Keratinocyte (primary cell): Measurements from ENCODE around the gene PPP1R36. TPM values are rescaled to one million over a fixed set of nuclear protein-coding genes. Genes with fewer than 3 reads are reported as not detected.
A peak's percentile ranks its signal among the peaks of the same experiment; 100 is the strongest.

Experiments
- DNase-seq: peaks from one replicate; pipeline ENCODE4 v3.0.0-alpha.2; 2011; ENCODE audit warnings: low read depth, missing footprints, low spot score
- FAIRE-seq: peaks from 2 replicates; lab custom pipeline; 2011; peaks lifted over from hg19 to GRCh38; lab: Jason Lieb, UNC
- H2AFZ ChIP-seq: 2 replicates; pipeline ENCODE4 v1.6.0; 2012; ENCODE audit warnings: low read length, control low read depth, inconsistent platforms; ENCODE audit not compliant: control insufficient read depth
- H3K27ac ChIP-seq: 2 replicates; pipeline ENCODE4 v1.5.1; 2011; ENCODE audit warnings: low read length; ENCODE audit not compliant: control insufficient read depth, insufficient read depth
- H3K27me3 ChIP-seq: 3 replicates; pipeline ENCODE4 v1.6.0; 2011; ENCODE audit warnings: low read length; ENCODE audit not compliant: control insufficient read depth, insufficient read depth; ENCODE audit errors: extremely low read depth
- H3K36me3 ChIP-seq, 2 experiments: 2 replicates in 1 of 2; 3 replicates in 1 of 2; pipeline ENCODE4 v1.5.1; 2011; ENCODE audit warnings: low read length in 2 of 2, mild to moderate bottlenecking in 1 of 2; ENCODE audit not compliant: control insufficient read depth in 2 of 2, insufficient read depth in 2 of 2; ENCODE audit errors: extremely low read depth in 1 of 2
- H3K4me1 ChIP-seq: 3 replicates; pipeline ENCODE4 v1.5.1; 2011; ENCODE audit warnings: low read length; ENCODE audit not compliant: control insufficient read depth, insufficient read depth; ENCODE audit errors: extremely low read depth
- H3K4me2 ChIP-seq: 3 replicates; pipeline ENCODE4 v1.6.0; 2011; ENCODE audit warnings: low read depth, low read length; ENCODE audit not compliant: control insufficient read depth, insufficient read depth; ENCODE audit errors: extremely low read depth
- H3K4me3 ChIP-seq, 3 experiments: fragments of 200-600 bp in 1 of 3; sonication (generic) in 1 of 3; 2 replicates in 2 of 3; 3 replicates in 1 of 3; pipeline ENCODE4 v1.5.1; 2011 to 2016; ENCODE audit warnings: low read length in 3 of 3, mild to moderate bottlenecking in 3 of 3, control low read depth in 2 of 3, inconsistent platforms in 1 of 3, low read depth in 1 of 3, mixed read lengths in 1 of 3, mixed run types in 1 of 3, moderate library complexity in 1 of 3; ENCODE audit not compliant: control insufficient read depth in 2 of 3, insufficient read depth in 2 of 3; ENCODE audit errors: extremely low read depth in 1 of 3
- H3K79me2 ChIP-seq: 2 replicates; pipeline ENCODE4 v1.6.0; 2012; ENCODE audit warnings: low read length; ENCODE audit not compliant: control insufficient read depth, insufficient read depth
- H3K9ac ChIP-seq: 3 replicates; pipeline ENCODE4 v1.6.0; 2011; ENCODE audit warnings: low read length; ENCODE audit not compliant: control insufficient read depth, insufficient read depth; ENCODE audit errors: extremely low read depth
- H3K9me1 ChIP-seq: 3 replicates; pipeline ENCODE4 v1.6.0; 2011; ENCODE audit warnings: low read length; ENCODE audit not compliant: control insufficient read depth, insufficient read depth; ENCODE audit errors: extremely low read depth
- H3K9me3 ChIP-seq: 2 replicates; pipeline ENCODE4 v1.5.1; 2012; ENCODE audit warnings: low read depth, low read length; ENCODE audit not compliant: control insufficient read depth
- H4K20me1 ChIP-seq: 3 replicates; pipeline ENCODE4 v1.6.0; 2011; ENCODE audit warnings: low read length; ENCODE audit not compliant: control insufficient read depth, insufficient read depth; ENCODE audit errors: extremely low read depth
- EZH2 ChIP-seq: IDR thresholded peaks from one replicate; pipeline ENCODE4 v1.6.1; 2012; ENCODE audit warnings: inconsistent platforms, mild to moderate bottlenecking, low read length, moderate library complexity
- dilution Hi-C: fragments of 300-500 bp; cut with MboI; formaldehyde crosslinking; loops from one replicate; pipeline ENCODE4 v1.7.0; 2020; ENCODE audit warnings: low sequenced_read_pairs; ENCODE audit not compliant: extremely low pct_ligation_motif_present
- polyA plus RNA-seq, 5 experiments: library from polyadenylated mRNA; depleted of rRNA in 3 of 5; stranded (reverse) in 3 of 5; stranded (forward) in 1 of 5; unstranded in 1 of 5; fragments of >200 nt; gene quantifications; 1 replicate in 1 of 5; 2 replicates in 3 of 5; 3 replicates in 1 of 5; pipeline versions ENCODE4 v1.2.1 to v1.2.3, GENCODE V29; 2011 to 2012; ENCODE audit warnings: missing spikeins in 2 of 5, low read depth in 1 of 5, low replicate concordance in 1 of 5
- TF ChIP-seq, protein P1 (sequence below), 3 experiments: IDR thresholded peaks in 1 of 3; conservative IDR thresholded peaks in 1 of 3; optimal IDR thresholded peaks in 1 of 3; 2 replicates in 2 of 3; 3 replicates in 1 of 3; pipeline versions ENCODE3 to v1.5.1; 2011; ENCODE audit warnings: low read length in 3 of 3, mild to moderate bottlenecking in 3 of 3, moderate library complexity in 2 of 3, control low read depth in 1 of 3, inconsistent platforms in 1 of 3; ENCODE audit not compliant: insufficient read depth in 2 of 3; ENCODE audit errors: extremely low read depth in 1 of 3

The PPP1R36 gene
- polyA plus RNA-seq, 1 donor (not counting 4 experiments of a cell fraction or from before 2014, with no cell fraction given), result 0.81 TPM

DNA sequence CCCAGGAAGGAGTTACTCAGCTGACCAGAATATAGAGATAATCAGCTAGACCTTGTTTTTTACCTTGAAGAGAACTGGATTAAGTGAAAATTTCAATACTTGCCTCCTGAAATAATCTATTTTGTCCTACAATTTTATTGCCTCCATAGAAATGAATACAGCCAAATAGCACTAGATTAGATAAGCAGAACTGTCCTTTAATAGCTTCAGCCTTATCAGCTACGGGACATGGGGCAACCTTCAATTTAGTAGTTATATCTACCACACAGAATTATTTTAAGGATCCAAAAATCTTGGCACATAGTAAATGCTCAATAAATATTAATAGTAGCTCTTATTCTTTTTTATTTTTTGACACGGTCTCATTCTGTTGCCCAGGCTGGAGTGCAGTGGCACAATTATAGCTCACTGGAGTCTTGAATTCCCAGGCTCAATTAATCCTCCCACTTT, 87.2 kb downstream of the PPP1R36 start:
- FAIRE-seq (no peak), DNase-seq (no peak)
- Histone ChIP-seq H3K27ac (peak overlapping the region; percentile 35), H2AFZ (peak overlapping the region; percentile 6), H3K4me1 (peaks cover 22% of the 10 kb centered on the region), H3K9me3 (no peaks in the 10 kb centered on the region), H3K36me3 (no peaks in the 10 kb centered on the region), H3K27me3 (no peaks in the 10 kb centered on the region), H3K4me2 (peak overlapping the region; percentile 40), H3K9me1 (no peaks in the 10 kb centered on the region), H3K4me3 (no peak overlapping the region), H3K79me2 (no peaks in the 10 kb centered on the region), H4K20me1 (no peaks in the 10 kb centered on the region), H3K9ac (no peak overlapping the region)
- no peak for TF ChIP-seq EZH2
- TF ChIP-seq, protein P1, sequence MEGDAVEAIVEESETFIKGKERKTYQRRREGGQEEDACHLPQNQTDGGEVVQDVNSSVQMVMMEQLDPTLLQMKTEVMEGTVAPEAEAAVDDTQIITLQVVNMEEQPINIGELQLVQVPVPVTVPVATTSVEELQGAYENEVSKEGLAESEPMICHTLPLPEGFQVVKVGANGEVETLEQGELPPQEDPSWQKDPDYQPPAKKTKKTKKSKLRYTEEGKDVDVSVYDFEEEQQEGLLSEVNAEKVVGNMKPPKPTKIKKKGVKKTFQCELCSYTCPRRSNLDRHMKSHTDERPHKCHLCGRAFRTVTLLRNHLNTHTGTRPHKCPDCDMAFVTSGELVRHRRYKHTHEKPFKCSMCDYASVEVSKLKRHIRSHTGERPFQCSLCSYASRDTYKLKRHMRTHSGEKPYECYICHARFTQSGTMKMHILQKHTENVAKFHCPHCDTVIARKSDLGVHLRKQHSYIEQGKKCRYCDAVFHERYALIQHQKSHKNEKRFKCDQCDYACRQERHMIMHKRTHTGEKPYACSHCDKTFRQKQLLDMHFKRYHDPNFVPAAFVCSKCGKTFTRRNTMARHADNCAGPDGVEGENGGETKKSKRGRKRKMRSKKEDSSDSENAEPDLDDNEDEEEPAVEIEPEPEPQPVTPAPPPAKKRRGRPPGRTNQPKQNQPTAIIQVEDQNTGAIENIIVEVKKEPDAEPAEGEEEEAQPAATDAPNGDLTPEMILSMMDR (optimal IDR thresholded peaks at IDR 0.05 in 1 of 3, IDR thresholded peaks at IDR 0.05 in 1 of 3, conservative IDR thresholded peaks at IDR 0.05 in 1 of 3; ENCODE audit: extremely low read depth in 1 of 3, insufficient read depth in 2 of 3, low read length in 3 of 3), result no peak
- dilution Hi-C loops, result no loop called here

DNA sequence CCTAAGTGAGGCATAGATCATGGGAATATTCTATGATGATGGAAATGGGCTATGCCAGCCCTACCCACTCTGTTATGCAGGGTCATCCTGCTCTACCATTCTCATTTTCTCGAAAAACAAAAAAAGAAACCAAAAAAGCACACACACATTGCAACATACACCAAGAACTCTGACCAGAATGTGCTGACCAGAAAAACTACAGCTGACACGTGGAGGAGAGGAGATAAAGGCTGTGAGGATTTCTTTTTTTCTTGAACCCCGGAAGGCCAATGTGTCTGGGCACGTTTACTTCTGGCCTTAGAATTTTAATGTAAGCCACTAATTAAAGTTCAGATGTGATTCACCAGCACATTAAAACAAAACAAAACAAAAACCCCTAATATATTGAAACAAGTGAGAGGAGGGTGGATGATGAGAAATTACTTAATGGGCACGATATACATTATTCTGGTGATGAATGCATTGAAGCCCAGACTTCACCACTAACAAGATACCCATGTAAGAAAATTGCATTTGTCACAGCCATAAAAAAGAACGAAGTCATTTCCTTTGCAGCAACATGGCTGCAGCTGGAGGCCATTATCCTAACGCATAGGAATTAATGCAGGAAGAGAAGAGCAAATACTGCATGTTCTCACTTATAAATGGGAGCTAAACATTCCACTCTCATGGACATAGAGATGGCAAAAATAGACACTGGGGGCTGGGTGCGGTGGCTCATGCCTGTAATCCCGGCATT, 88.1 kb downstream of the PPP1R36 start:
- peaks cover 22% of the 10 kb centered on the region for H3K4me1 ChIP-seq
- no peaks in the 10 kb centered on the region for H3K27me3 ChIP-seq
- peak; percentile 26 for FAIRE-seq
- no peak overlapping the region for H3K9ac ChIP-seq
- H3K4me3 ChIP-seq, result no peak overlapping the region
- dilution Hi-C loops, result no loop called here
- H3K36me3 ChIP-seq, result no peaks in the 10 kb centered on the region
- TF ChIP-seq EZH2, result no peak
- TF ChIP-seq, protein P1 (optimal IDR thresholded peaks at IDR 0.05 in 1 of 3, IDR thresholded peaks at IDR 0.05 in 1 of 3, conservative IDR thresholded peaks at IDR 0.05 in 1 of 3; ENCODE audit: extremely low read depth in 1 of 3, insufficient read depth in 2 of 3, low read length in 3 of 3), result no peak
- DNase-seq, result no peak
- H3K9me1 ChIP-seq, result no peaks in the 10 kb centered on the region
- no peaks in the 10 kb centered on the region for H3K9me3 ChIP-seq
- no peaks in the 10 kb centered on the region for H4K20me1 ChIP-seq
- H3K27ac ChIP-seq, result no peak overlapping the region
- no peaks in the 10 kb centered on the region for H3K79me2 ChIP-seq
- H2AFZ ChIP-seq, result peak overlapping the region; percentile 56
- peak overlapping the region; percentile 41 for H3K4me2 ChIP-seq
